Mesenchymal stem cell (in vitro differentiated cells and primary cell): ENCODE measurements around the gene CAMK1.

ENCODE experiments used
- DNase-seq: peaks from one replicate; pipeline ENCODE4 v3.0.0-alpha.2; 2013
- H2AFZ ChIP-seq: one replicate; pipeline ENCODE4 v1.6.1; 2013; ENCODE audit warnings: low read depth, mild to moderate bottlenecking, control low read depth, inconsistent platforms, low read length, moderate library complexity
- H2AK5ac ChIP-seq: 2 replicates; pipeline ENCODE4 v1.6.1; 2013; ENCODE audit warnings: low read length, moderate library complexity, mild to moderate bottlenecking, inconsistent platforms; ENCODE audit not compliant: severe bottlenecking
- H2BK120ac ChIP-seq: one replicate; pipeline ENCODE4 v1.6.1; 2013; ENCODE audit warnings: low read depth, mild to moderate bottlenecking, inconsistent platforms, low read length, moderate library complexity
- H2BK12ac ChIP-seq, 2 experiments: one replicate each; pipeline ENCODE4 v1.6.1; 2013; ENCODE audit warnings: inconsistent platforms in 2 of 2, low read length in 2 of 2, mild to moderate bottlenecking in 2 of 2, moderate library complexity in 2 of 2, control low read depth in 1 of 2
- H2BK15ac ChIP-seq: one replicate; pipeline ENCODE4 v1.6.1; 2013; ENCODE audit warnings: mild to moderate bottlenecking, low read depth, inconsistent platforms; ENCODE audit not compliant: poor library complexity, severe bottlenecking
- H2BK5ac ChIP-seq: 2 replicates; pipeline ENCODE4 v1.6.1; 2013; ENCODE audit warnings: low read depth, mild to moderate bottlenecking, low read length, control low read depth, inconsistent platforms; ENCODE audit not compliant: poor library complexity, severe bottlenecking
- H3K14ac ChIP-seq, 2 experiments: one replicate each; pipeline ENCODE4 v1.6.1; 2013; ENCODE audit warnings: inconsistent platforms in 2 of 2, low read length in 2 of 2, control low read depth in 1 of 2, mild to moderate bottlenecking in 1 of 2, moderate library complexity in 1 of 2
- H3K18ac ChIP-seq, 2 experiments: one replicate each; pipeline ENCODE4 v1.6.1; 2013; ENCODE audit warnings: inconsistent platforms in 2 of 2, low read length in 2 of 2, control low read depth in 1 of 2, low read depth in 1 of 2, mild to moderate bottlenecking in 1 of 2
- H3K23ac ChIP-seq, 2 experiments: one replicate each; pipeline ENCODE4 v1.6.1; 2013; ENCODE audit warnings: inconsistent platforms in 2 of 2, low read length in 2 of 2, mild to moderate bottlenecking in 2 of 2, moderate library complexity in 2 of 2, control low read depth in 1 of 2
- H3K27ac ChIP-seq: 2 replicates; pipeline ENCODE4 v1.5.1; 2013; ENCODE audit warnings: mild to moderate bottlenecking, moderate library complexity, low read length, control low read depth, inconsistent platforms; ENCODE audit not compliant: poor library complexity, severe bottlenecking
- H3K27me3 ChIP-seq, 2 experiments: 2 replicates each; pipeline versions ENCODE4 v1.6.1 to v1.7.0; 2013; ENCODE audit warnings: low read length in 2 of 2, mild to moderate bottlenecking in 2 of 2, moderate library complexity in 2 of 2, control low read depth in 1 of 2, inconsistent platforms in 1 of 2; ENCODE audit not compliant: control insufficient read depth in 1 of 2, insufficient read depth in 1 of 2
- H3K36me3 ChIP-seq, 2 experiments: 2 replicates each; pipeline versions ENCODE4 v1.6.1 to v1.7.0; 2013; ENCODE audit warnings: low read length in 2 of 2, control low read depth in 1 of 2, inconsistent platforms in 1 of 2, low read depth in 1 of 2, mild to moderate bottlenecking in 1 of 2; ENCODE audit not compliant: insufficient read depth in 2 of 2, control insufficient read depth in 1 of 2
- H3K4ac ChIP-seq, 2 experiments: one replicate each; pipeline ENCODE4 v1.6.1; 2013; ENCODE audit warnings: inconsistent platforms in 2 of 2, low read length in 2 of 2, mild to moderate bottlenecking in 2 of 2, moderate library complexity in 2 of 2, control low read depth in 1 of 2, low read depth in 1 of 2
- H3K4me1 ChIP-seq: 2 replicates; pipeline ENCODE4 v1.6.1; 2013; ENCODE audit warnings: low read depth, low read length, control low read depth; ENCODE audit not compliant: control insufficient read depth, insufficient read depth
- H3K4me2 ChIP-seq: 2 replicates; pipeline ENCODE4 v1.6.1; 2013; ENCODE audit warnings: low read length, mild to moderate bottlenecking, inconsistent platforms; ENCODE audit not compliant: poor library complexity, severe bottlenecking
- H3K4me3 ChIP-seq, 2 experiments: 2 replicates each; pipeline versions ENCODE4 v1.5.1 to v1.7.0; 2013; ENCODE audit warnings: low read length in 2 of 2, mild to moderate bottlenecking in 2 of 2, control low read depth in 1 of 2, low read depth in 1 of 2; ENCODE audit not compliant: insufficient read depth in 1 of 2
- H3K79me1 ChIP-seq: replicated peaks from 2 replicates; pipeline ENCODE4 v1.6.1; 2013; ENCODE audit warnings: mild to moderate bottlenecking, control low read depth, low read length, inconsistent platforms; ENCODE audit not compliant: poor library complexity, severe bottlenecking
- H3K9ac ChIP-seq: 2 replicates; pipeline ENCODE4 v1.7.0; 2013; ENCODE audit warnings: mild to moderate bottlenecking, low read length, moderate library complexity
- H3K9me3 ChIP-seq: 2 replicates; pipeline ENCODE4 v1.7.0; 2013; ENCODE audit warnings: mild to moderate bottlenecking, low read length; ENCODE audit not compliant: control insufficient read depth
- H4K8ac ChIP-seq: one replicate; pipeline ENCODE4 v1.6.1; 2013; ENCODE audit warnings: inconsistent platforms, mild to moderate bottlenecking, low read length, moderate library complexity
- H4K91ac ChIP-seq: one replicate; pipeline ENCODE4 v1.6.1; 2013; ENCODE audit warnings: mild to moderate bottlenecking, low read length, inconsistent platforms
- WGBS: methylation state at CpG from one replicate; pipeline ENCODE4 v1.1.7; 2013; ENCODE audit warnings: mixed read lengths; 5-methylcytosine and 5-hydroxymethylcytosine counted together

Gene CAMK1

GRCh38 chr3:9729419-9729818 lies 40.3 kb downstream of the CAMK1 start:
- Histone ChIP-seq H2BK5ac (no peak overlapping the region), H3K23ac (no peak overlapping the region)

GRCh38 chr3:9727743-9728142 lies 42.0 kb downstream of the CAMK1 start:
- H3K27me3 ChIP-seq: peaks cover 2 to 35% of the 10 kb centered on the region in 2 experiments
- no peak overlapping the region for H2BK12ac ChIP-seq
- no peak for DNase-seq
- H2BK5ac ChIP-seq: no peak overlapping the region
- H3K36me3 ChIP-seq: no peaks in the 10 kb centered on the region
- no peak overlapping the region for H3K9ac ChIP-seq
- no peak overlapping the region for H2BK120ac ChIP-seq
- H2AK5ac ChIP-seq: no peak overlapping the region
- H2BK15ac ChIP-seq: no peak overlapping the region
- no peak overlapping the region for H3K4me3 ChIP-seq
- no peak overlapping the region for H3K14ac ChIP-seq
- no peak overlapping the region for H2AFZ ChIP-seq
- peaks cover 5% of the 10 kb centered on the region for H3K4me1 ChIP-seq
- no peak overlapping the region for H3K27ac ChIP-seq
- no peaks in the 10 kb centered on the region for H3K79me1 ChIP-seq
- H4K8ac ChIP-seq: no peak overlapping the region
- H3K4ac ChIP-seq: no peak overlapping the region
- H3K23ac ChIP-seq: no peak overlapping the region
- no peak overlapping the region for H3K4me2 ChIP-seq
- no peak overlapping the region for H3K18ac ChIP-seq
- no peaks in the 10 kb centered on the region for H3K9me3 ChIP-seq
- 88% methylated on average over 2 of the region's 2 CpGs for WGBS
- H4K91ac ChIP-seq: no peak overlapping the region

More at GRCh38 chr3:9729419-9729818, 40.3 kb downstream of the CAMK1 start:
- Histone ChIP-seq H2BK15ac (no peak overlapping the region), H3K18ac (no peak overlapping the region), H2BK12ac (no peak overlapping the region), H2AK5ac (no peak overlapping the region), H2AFZ (no peak overlapping the region), H2BK120ac (no peak overlapping the region), H3K27me3 (peaks cover 0 to 23% of the 10 kb centered on the region in 2 experiments), H4K8ac (no peak overlapping the region), H3K4ac (no peak overlapping the region), H3K36me3 (peaks cover 5 to 7% of the 10 kb centered on the region in 2 experiments), H3K4me2 (no peak overlapping the region), H4K91ac (no peak overlapping the region), H3K14ac (no peak overlapping the region), H3K27ac (no peak overlapping the region), H3K9me3 (no peaks in the 10 kb centered on the region), H3K79me1 (peaks cover 2% of the 10 kb centered on the region), H3K4me3 (no peak overlapping the region), H3K9ac (no peak overlapping the region), H3K4me1 (peaks cover 14% of the 10 kb centered on the region)
- DNase-seq: no peak
- 93% methylated on average over 10 of the region's 10 CpGs for whole genome bisulfite sequencing

- no peak overlapping the region for H2AFZ ChIP-seq
- 1% methylated on average over 9 of the region's 11 CpGs for WGBS
- no peak overlapping the region for H2BK15ac ChIP-seq
- peaks cover 3 to 36% of the 10 kb centered on the region in 2 experiments for H3K27me3 ChIP-seq
- H3K79me1 ChIP-seq: no peaks in the 10 kb centered on the region
- H3K9ac ChIP-seq: no peak overlapping the region
- no peaks in the 10 kb centered on the region for H3K9me3 ChIP-seq
- peaks cover 2% of the 10 kb centered on the region for H3K4me1 ChIP-seq
- H3K4me3 ChIP-seq: no peak overlapping the region
- H3K27ac ChIP-seq: no peak overlapping the region
- H4K91ac ChIP-seq: no peak overlapping the region
- DNase-seq: no peak
- H3K4me2 ChIP-seq: no peak overlapping the region
- H3K23ac ChIP-seq: no peak overlapping the region
- H2BK12ac ChIP-seq: no peak overlapping the region
- no peaks in the 10 kb centered on the region for H3K36me3 ChIP-seq
- H4K8ac ChIP-seq: no peak overlapping the region
- H2AK5ac ChIP-seq: no peak overlapping the region
- no peak overlapping the region for H3K14ac ChIP-seq
- H3K4ac ChIP-seq: no peak overlapping the region
- no peak overlapping the region for H2BK5ac ChIP-seq
- no peak overlapping the region for H2BK120ac ChIP-seq
- no peak overlapping the region for H3K18ac ChIP-seq
Observed at GRCh38 chr3:9727041-9727595, 42.6 kb downstream of the CAMK1 start.

- peaks cover 2% of the 10 kb centered on the region for H3K4me1 ChIP-seq
- H3K79me1 ChIP-seq: no peaks in the 10 kb centered on the region
- H3K4me3 ChIP-seq: no peak overlapping the region
- H3K36me3 ChIP-seq: no peaks in the 10 kb centered on the region
- DNase-seq: no peak
- no peak overlapping the region for H3K4ac ChIP-seq
- no peak overlapping the region for H4K91ac ChIP-seq
- no peak overlapping the region for H2BK12ac ChIP-seq
- H2BK15ac ChIP-seq: no peak overlapping the region
- H2AK5ac ChIP-seq: no peak overlapping the region
- H3K27me3 ChIP-seq: peaks cover 3 to 36% of the 10 kb centered on the region in 2 experiments
- H3K18ac ChIP-seq: no peak overlapping the region
- no peak overlapping the region for H4K8ac ChIP-seq
- no peak overlapping the region for H3K4me2 ChIP-seq
- H3K23ac ChIP-seq: no peak overlapping the region
- no peak overlapping the region for H2BK120ac ChIP-seq
- WGBS: 77% methylated on average over 4 of the region's 4 CpGs
- H3K9me3 ChIP-seq: no peaks in the 10 kb centered on the region
- no peak overlapping the region for H3K14ac ChIP-seq
- H2AFZ ChIP-seq: no peak overlapping the region
- no peak overlapping the region for H3K9ac ChIP-seq
- H2BK5ac ChIP-seq: no peak overlapping the region
- H3K27ac ChIP-seq: no peak overlapping the region
Observed at GRCh38 chr3:9725775-9726515, 43.8 kb downstream of the CAMK1 start.
